Gastrocnemius medialis (tissue), 4 donors: Measurements from ENCODE around the gene KIAA1217. TPM values are rescaled to one million over a fixed set of nuclear protein-coding genes. Genes with fewer than 3 reads are reported as not detected.

Source experiments
- ATAC-seq, 2 donors: fragments of 150-250 bp; one replicate each; pipeline ENCODE4 v1.9.1; 2016
- DNase-seq, 2 donors: peaks; one replicate each; pipeline ENCODE4 v3.0.0-alpha.2; 2019
- H3K27ac ChIP-seq, 4 donors: fragments of 200-600 bp; sonication (generic); 1 replicate in 1 of 4; 2 replicates in 3 of 4; pipeline ENCODE4 v1.5.1; 2016 to 2018; ENCODE audit warnings: mild to moderate bottlenecking in 2 of 4, moderate library complexity in 1 of 4
- H3K27me3 ChIP-seq, 3 donors: fragments of 200-600 bp; sonication (generic) in 2 of 3; 1 replicate in 1 of 3; 2 replicates in 2 of 3; pipeline versions ENCODE4 v1.5.1 to v1.6.0; 2016 to 2019; ENCODE audit warnings: mild to moderate bottlenecking in 1 of 3, moderate library complexity in 1 of 3
- H3K36me3 ChIP-seq, 2 donors: fragments of 200-600 bp; sonication (generic) in 1 of 2; one replicate each; pipeline ENCODE4 v1.5.1; 2017 to 2018
- H3K4me1 ChIP-seq, 2 donors: fragments of 200-600 bp; sonication (generic) in 1 of 2; one replicate each; pipeline ENCODE4 v1.5.1; 2016 to 2017; ENCODE audit warnings: mild to moderate bottlenecking in 2 of 2
- H3K4me3 ChIP-seq, 4 donors: fragments of 200-600 bp; sonication (generic) in 3 of 4; 1 replicate in 1 of 4; 2 replicates in 3 of 4; pipeline ENCODE4 v1.5.1; 2016 to 2019; ENCODE audit warnings: mild to moderate bottlenecking in 2 of 4
- H3K9me3 ChIP-seq, 3 donors: fragments of 200-600 bp; sonication (generic) in 2 of 3; 1 replicate in 1 of 3; 2 replicates in 2 of 3; pipeline ENCODE4 v1.5.1; 2016 to 2019
- CTCF ChIP-seq, 5 experiments: fragments of 450-650 bp in 3 of 5; fragments of 200-600 bp in 2 of 5; sonication (generic) in 2 of 5; IDR thresholded peaks in 4 of 5; conservative IDR thresholded peaks in 1 of 5; 1 replicate in 4 of 5; 2 replicates in 1 of 5; pipeline ENCODE4 v1.5.1; 2016 to 2019; ENCODE audit warnings: antibody characterized with exemption in 5 of 5, mild to moderate bottlenecking in 3 of 5, moderate library complexity in 3 of 5
- POLR2A ChIP-seq, 2 donors: fragments of 450-650 bp; IDR thresholded peaks; one replicate each; pipeline ENCODE4 v1.6.1; 2017; ENCODE audit warnings: antibody characterized with exemption in 2 of 2, mild to moderate bottlenecking in 2 of 2, moderate library complexity in 2 of 2
- in situ Hi-C, 4 donors: fragments of 200-750 bp; cut with MboI; loops; one replicate each; pipeline versions ENCODE4 v1.15.0 to v1.8.0; 2017; ENCODE audit warnings: low sequenced_read_pairs in 4 of 4
- intact Hi-C: fragments of 100-400 bp; cut with DNase I; formaldehyde crosslinking; loops from one replicate; pipeline ENCODE4 v1.15.1; 2023; ENCODE audit warnings: low total_unique reads
- total RNA-seq, 4 donors: library from RNA; depleted of rRNA; stranded (reverse); fragments of >200 nt; gene quantifications; one replicate each; pipeline versions ENCODE4 v1.1.0 to v1.2.3, GENCODE V29; 2016

The KIAA1217 gene
- total RNA-seq, 4 donors from 2014 or later = 152 to 266 (median 155) TPM

DNA sequence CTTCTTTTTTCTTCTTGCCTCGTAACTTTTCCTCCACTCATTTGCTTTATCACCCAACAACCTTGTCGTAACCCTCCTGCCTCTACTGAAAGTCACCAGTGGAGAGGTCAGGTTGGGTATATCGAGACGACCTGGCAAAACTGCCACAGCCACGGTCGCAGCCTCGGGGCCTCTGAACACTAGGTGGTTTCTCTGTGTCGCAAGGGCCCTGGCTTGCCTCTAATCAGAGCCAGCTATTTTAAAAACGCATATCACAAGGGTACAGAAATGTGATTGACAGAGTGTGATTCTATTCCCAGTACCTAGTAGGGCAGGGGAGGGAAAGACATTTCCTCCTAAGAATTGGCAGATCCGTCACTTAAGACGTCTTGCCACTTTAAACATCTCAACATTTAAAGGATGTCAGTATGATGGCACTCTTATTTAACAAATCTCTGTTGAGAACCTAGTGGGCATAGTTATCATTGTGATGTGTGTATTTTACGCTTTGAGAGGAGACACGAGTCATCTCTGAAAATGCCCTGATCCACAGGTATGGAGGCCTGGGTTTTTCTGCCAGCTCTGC is 317.2 kb downstream of the KIAA1217 start:
- in situ Hi-C loops = loop anchor here in 2 of 4 donors (10.0 kb wide), 2 partner anchors 321 to 521 kb away; partner anchors contain the start of gene KIAA1217 (in 1 of the 2)
- intact Hi-C loops = no loop called here
- Histone ChIP-seq H3K4me3 (no peak overlapping the region), H3K9me3 (no peaks in the 10 kb centered on the region), H3K27ac (peak overlapping the region; percentile 45 to 61 (median 55)), H3K4me1 (peaks cover 7 to 16% of the 10 kb centered on the region in 2 donors), H3K27me3 (no peaks in the 10 kb centered on the region), H3K36me3 (peaks cover 5 to 89% of the 10 kb centered on the region in 2 donors)
- ATAC-seq = peak; percentile 46 to 49
- TF ChIP-seq CTCF (IDR thresholded peaks at IDR 0.05 in 4 of 5, conservative IDR thresholded peaks at IDR 0.05 in 1 of 5) (no peak), POLR2A (IDR thresholded peaks at IDR 0.05) (no peak)
- peak in 1 of 2 donors; percentile 44 for DNase-seq

- Histone ChIP-seq H3K36me3 (peaks cover under 1 to 90% of the 10 kb centered on the region in 2 donors), H3K27me3 (no peaks in the 10 kb centered on the region), H3K9me3 (no peaks in the 10 kb centered on the region), H3K4me1 (peaks cover 7 to 16% of the 10 kb centered on the region in 2 donors), H3K4me3 (no peak overlapping the region), H3K27ac (peak overlapping the region; percentile 48 to 75 (median 66))
- DNase-seq (no peak), ATAC-seq (peak; percentile 93)
- in situ Hi-C loops = loop anchor here in 2 of 4 donors (10.0 kb wide), 2 partner anchors 324 to 524 kb away; partner anchors contain the start of gene KIAA1217 (in 1 of the 2)
- TF ChIP-seq CTCF (IDR thresholded peaks at IDR 0.05 in 4 of 5, conservative IDR thresholded peaks at IDR 0.05 in 1 of 5) = no peak
- TF ChIP-seq POLR2A (IDR thresholded peaks at IDR 0.05) = no peak
- intact Hi-C loops = no loop called here
Observed at GRCh38 chr10:24528946-24529345, 320.0 kb downstream of the KIAA1217 start.

- ATAC-seq (no peak), DNase-seq (no peak)
- Histone ChIP-seq H3K36me3 (peaks cover 6 to 90% of the 10 kb centered on the region in 2 donors), H3K4me3 (no peak overlapping the region), H3K4me1 (peaks cover 7 to 8% of the 10 kb centered on the region in 2 donors), H3K9me3 (no peaks in the 10 kb centered on the region), H3K27ac (peak overlapping the region in 1 of 4 donors; percentile 75), H3K27me3 (no peaks in the 10 kb centered on the region)
- TF ChIP-seq POLR2A (IDR thresholded peaks at IDR 0.05) (no peak), CTCF (IDR thresholded peaks at IDR 0.05 in 4 of 5, conservative IDR thresholded peaks at IDR 0.05 in 1 of 5) (no peak)
- in situ Hi-C loops = no loop called here
- intact Hi-C loops = no loop called here
Observed at GRCh38 chr10:24531439-24531838, 322.5 kb downstream of the KIAA1217 start.

DNA sequence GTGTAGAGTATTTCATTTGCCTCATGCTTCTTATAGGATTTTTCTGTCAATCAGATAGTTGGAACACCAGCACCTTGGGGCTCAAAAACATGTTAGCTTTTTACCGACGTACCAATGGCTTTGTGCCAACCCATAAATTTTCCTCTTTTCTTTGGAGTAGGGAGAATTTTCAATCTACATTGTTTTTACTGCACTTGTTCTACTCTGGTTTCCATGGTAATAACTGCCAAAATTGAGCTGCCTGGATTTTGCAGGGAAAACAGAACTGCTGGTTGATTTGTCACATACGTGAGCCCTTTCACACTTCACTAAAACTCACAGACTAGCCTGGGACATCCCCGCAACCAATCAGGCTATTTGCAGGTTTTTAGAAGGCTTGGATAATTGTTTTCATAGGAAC is 325.0 kb downstream of the KIAA1217 start:
- Histone ChIP-seq H3K27me3 (no peaks in the 10 kb centered on the region), H3K9me3 (no peaks in the 10 kb centered on the region), H3K4me1 (peaks cover 0 to 6% of the 10 kb centered on the region in 2 donors), H3K36me3 (peaks cover 6 to 97% of the 10 kb centered on the region in 2 donors), H3K4me3 (no peak overlapping the region), H3K27ac (no peak overlapping the region)
- intact Hi-C loops (no loop called here), in situ Hi-C loops (no loop called here)
- DNase-seq (no peak), ATAC-seq (no peak)
- TF ChIP-seq CTCF (IDR thresholded peaks at IDR 0.05 in 4 of 5, conservative IDR thresholded peaks at IDR 0.05 in 1 of 5) (no peak), POLR2A (IDR thresholded peaks at IDR 0.05) (no peak)
